ENCODE data around the gene CIB4.

CIB4 gene

DNA sequence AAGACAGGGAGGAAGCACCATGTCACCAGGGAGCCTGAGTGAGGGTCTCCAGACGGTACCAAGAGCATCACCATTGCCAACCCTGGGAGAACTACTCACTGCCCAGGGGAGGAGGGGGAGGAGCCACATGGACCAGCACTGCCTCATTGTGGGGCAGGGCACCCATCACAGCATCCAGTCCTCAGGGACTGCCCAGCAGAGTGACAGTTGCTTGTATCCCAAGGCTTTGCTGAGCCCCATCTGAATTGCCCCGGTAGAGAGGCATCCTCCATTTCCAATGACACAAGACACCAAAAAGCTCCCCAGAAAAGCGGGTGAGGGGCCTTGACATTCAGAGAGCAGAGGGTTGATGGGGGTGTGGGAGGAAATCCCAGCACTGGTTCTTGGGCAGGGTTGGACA is 6.8 kb upstream of the CIB4 start:
- TF ChIP-seq, protein P1, sequence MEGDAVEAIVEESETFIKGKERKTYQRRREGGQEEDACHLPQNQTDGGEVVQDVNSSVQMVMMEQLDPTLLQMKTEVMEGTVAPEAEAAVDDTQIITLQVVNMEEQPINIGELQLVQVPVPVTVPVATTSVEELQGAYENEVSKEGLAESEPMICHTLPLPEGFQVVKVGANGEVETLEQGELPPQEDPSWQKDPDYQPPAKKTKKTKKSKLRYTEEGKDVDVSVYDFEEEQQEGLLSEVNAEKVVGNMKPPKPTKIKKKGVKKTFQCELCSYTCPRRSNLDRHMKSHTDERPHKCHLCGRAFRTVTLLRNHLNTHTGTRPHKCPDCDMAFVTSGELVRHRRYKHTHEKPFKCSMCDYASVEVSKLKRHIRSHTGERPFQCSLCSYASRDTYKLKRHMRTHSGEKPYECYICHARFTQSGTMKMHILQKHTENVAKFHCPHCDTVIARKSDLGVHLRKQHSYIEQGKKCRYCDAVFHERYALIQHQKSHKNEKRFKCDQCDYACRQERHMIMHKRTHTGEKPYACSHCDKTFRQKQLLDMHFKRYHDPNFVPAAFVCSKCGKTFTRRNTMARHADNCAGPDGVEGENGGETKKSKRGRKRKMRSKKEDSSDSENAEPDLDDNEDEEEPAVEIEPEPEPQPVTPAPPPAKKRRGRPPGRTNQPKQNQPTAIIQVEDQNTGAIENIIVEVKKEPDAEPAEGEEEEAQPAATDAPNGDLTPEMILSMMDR (IDR thresholded peaks at IDR 0.05; ENCODE audit: extremely low read depth, missing control alignments) = no peak
- no peak for DNase-seq (ENCODE audit: low spot score)

DNA sequence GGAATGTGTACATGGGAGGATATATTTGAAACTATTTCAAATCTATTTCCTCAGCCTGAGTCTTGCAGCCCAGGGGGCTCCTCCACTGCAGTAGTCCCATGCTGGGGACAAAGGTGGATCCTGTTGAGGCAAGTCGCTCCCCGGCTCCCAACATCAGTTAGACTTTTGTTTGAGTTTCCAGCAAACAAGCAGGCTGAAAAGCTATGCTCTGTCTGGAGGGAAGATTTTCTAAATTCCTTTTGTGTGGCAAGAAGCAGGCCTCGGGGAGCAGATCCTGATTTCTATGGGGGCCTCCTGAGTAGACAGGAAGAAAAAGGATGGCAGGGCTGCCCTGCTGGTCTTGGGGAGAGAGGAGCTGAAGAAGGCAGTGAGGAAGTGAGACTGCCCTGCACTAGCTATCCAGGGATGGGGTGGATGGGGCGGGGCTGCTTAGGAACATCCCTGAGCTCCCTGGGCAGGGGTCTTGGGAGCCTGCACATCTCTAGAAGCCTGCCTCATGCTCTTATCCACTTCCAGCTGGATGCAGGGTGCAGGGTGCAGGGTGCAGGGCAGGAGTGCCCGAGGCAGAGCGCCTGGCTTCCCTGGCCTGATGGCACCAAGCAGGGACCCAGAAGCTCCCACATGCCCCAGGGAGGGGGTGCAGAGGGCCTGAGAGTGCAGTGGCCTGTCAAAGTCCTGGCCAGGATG is 6.0 kb upstream of the CIB4 start:
- no peak for DNase-seq (ENCODE audit: low spot score)
- TF ChIP-seq, protein P1 (IDR thresholded peaks at IDR 0.05; ENCODE audit: extremely low read depth, missing control alignments) = no peak

DNA sequence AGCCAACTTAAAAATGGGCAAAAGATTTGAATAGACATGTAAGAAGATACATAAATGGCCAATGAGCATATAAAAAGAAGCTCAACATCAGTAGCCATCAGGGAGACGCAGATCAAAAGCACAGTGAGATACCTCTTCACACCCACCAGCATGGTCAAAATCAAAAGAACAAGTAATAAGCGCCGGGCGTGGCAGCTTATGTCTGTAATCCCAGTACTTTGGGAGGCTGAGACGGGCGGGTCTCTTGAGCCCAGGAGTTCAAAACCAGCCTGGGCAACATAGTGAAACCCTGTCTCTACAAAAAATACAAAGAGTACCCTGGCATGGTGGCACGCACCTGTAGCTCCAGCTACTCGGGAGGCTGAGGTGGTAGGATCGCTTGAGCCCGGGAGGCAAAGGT is 4.6 kb upstream of the CIB4 start:
- DNase-seq (ENCODE audit: low spot score) = no peak
- TF ChIP-seq, protein P1 (IDR thresholded peaks at IDR 0.05; ENCODE audit: extremely low read depth, missing control alignments) = no peak

DNA sequence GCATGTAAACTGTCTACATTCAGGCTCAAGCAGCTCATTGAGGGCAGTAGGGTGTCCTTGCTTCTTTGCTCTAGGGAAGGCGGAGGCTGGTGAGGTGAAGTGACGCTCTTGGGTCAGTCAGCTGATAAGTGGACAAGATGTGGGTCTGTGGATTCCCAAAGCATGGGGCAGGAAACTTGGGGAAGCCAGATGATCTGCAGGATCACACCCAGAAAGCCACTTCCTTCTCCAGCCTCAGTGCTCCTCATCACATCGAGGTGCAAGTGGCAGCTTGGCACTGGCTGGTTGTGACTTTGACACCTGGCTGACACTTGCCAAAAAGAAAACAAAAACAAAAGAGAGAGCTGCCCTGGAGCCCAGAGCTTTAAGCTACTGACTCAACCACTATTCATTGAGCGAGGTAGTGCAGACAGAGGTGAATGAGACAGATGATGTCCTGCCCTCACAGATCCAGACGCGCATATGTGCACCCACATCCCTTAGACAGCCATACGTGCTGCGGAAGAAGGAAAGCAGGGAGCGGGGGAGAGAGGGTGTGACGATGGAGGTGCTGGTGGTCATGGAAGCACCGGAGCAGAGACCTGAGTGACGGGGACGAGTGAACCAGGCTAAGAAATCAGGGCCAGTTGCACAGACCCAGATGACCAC is 3.1 kb upstream of the CIB4 start:
- TF ChIP-seq, protein P1 (IDR thresholded peaks at IDR 0.05; ENCODE audit: extremely low read depth, missing control alignments) = no peak
- DNase-seq (ENCODE audit: low spot score) = no peak

DNA sequence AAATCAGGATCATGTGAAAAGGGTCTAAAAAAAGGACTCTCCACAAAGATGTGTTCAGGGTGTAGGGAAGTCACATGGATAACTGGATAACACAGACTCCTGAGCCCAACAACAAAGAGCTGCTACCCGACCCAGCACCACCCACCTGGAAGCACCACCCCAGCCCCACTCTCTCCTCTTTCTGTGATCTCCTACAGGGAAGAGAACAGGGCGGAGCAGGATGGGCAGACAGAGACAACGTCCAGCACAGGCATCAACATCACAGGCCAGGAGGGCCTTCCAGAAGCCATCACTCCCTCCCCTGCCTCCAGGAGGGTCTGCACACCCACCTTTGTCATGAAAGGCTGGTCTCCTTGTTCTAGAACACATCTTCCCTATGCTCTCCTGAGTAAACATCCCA is 1.3 kb upstream of the CIB4 start:
- no peak for DNase-seq (ENCODE audit: low spot score)
- TF ChIP-seq, protein P1 (IDR thresholded peaks at IDR 0.05; ENCODE audit: extremely low read depth, missing control alignments) = no peak

DNA sequence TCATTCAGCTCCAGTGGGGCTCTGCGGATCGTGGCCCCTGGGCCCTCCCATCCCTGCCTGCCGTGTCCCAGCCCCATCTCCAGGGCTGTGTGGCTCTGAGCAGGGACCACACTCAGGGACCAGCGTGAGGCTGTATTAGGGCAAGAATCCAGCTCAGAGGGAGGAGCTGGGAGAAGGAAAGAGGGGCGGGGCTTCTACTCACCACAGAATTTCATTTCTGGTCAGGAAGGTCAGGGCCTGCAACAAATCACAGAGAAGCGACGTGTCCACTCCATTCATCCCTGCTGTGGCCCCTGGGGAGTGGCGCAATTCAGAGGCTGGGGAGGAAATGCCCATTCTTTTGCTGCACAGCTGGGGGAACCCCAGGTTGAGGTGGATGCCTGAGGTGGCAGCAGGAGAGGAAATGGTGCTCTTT is 828 bp downstream of the CIB4 start:
- no peak for DNase-seq (ENCODE audit: low spot score)
- TF ChIP-seq, protein P1 (IDR thresholded peaks at IDR 0.05; ENCODE audit: extremely low read depth, missing control alignments) = no peak

DNA sequence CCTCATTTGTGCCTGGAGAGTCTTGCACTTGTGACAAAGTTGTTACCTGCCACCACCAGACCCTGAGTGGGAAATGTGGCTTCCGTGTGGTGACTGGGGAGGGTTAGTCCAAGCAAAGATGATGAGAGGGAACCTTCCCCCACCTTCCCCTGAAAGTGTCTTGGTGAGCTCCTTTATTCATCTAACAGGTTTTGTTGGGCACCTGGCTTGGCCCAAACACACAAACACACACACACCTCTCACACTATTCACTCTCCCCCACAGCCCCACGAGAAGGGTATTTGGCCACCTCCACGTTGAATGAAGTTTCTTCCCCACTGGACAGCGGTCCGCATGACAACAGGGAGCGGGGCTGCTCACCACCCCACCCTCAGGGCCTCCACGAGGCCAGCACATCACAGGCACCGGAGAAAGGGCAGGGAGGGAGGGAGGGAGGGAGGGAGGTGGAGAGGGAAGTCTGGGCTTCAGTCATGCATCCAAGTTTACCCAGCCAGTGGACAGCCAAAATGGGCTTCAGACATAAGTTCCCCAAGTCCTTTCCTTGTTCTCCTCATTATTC is 1.4 kb downstream of the CIB4 start:
- TF ChIP-seq, protein P1 (IDR thresholded peaks at IDR 0.05; ENCODE audit: extremely low read depth, missing control alignments) = no peak
- DNase-seq (ENCODE audit: low spot score) = no peak

Measured in GM20000 (cell line).